ENCODE data around the gene PRUNE2.

Gene PRUNE2

DNA sequence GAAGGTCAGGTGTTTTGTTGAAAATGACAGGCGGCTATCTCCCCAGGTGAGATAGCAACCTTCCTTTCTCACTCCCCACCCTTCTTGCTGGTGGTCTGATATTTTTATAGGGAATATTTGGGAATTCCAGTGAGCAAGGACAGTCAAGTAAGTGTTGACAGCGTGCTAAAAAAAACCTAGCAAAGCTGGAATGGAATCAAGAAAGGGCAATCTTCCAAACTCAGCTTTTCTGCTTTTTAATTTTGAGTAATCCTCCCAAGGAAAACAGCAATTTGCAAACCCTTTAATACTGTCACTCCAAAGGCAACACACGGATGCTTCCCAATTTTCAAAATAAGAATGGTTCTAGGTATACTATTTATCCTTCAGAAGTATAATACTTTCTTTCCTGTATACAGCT, 285.3 kb downstream of the PRUNE2 start:
- no peak for DNase-seq

GRCh38 chr9:76619640-76620039, 286.3 kb downstream of the PRUNE2 start:
- DNase-seq, result no peak

DNA sequence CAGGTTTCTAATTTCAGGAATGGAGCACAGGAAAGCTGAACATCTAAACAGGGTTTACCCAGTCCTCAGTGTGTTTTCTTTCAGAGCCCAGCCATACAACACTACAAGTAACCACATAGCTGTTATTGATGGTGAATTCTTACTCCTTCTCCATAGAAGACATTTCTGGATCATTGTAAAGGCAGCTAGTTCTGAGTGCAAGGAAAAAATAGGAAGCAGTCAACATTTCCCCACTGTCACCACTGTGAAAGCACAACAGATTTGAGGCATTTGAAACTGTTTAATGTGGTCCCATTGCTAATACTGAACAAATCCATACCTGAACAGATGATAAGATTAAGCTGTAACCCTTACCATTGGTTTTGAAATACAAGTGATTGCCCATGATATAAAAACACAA, 286.7 kb downstream of the PRUNE2 start:
- no peak for DNase-seq

DNA sequence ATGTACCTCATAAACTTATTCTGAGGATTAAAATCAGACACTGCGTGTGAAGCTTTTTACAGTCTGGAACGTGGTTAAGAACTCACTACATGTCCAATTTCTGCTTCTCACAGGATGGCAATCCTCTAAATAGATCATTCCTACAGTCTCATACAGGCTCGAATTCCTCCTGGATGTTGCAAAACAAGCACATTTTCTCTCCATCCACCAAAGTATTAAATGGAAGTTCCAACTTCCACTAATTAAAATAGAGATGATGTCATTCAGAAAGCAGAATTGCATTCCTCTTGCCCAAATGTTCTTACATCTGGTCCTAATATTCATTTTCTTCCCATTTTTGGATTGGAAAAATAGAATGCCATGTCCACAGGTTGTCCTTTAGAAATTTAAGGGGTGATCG, 287.2 kb downstream of the PRUNE2 start:
- no peak for DNase-seq

DNA sequence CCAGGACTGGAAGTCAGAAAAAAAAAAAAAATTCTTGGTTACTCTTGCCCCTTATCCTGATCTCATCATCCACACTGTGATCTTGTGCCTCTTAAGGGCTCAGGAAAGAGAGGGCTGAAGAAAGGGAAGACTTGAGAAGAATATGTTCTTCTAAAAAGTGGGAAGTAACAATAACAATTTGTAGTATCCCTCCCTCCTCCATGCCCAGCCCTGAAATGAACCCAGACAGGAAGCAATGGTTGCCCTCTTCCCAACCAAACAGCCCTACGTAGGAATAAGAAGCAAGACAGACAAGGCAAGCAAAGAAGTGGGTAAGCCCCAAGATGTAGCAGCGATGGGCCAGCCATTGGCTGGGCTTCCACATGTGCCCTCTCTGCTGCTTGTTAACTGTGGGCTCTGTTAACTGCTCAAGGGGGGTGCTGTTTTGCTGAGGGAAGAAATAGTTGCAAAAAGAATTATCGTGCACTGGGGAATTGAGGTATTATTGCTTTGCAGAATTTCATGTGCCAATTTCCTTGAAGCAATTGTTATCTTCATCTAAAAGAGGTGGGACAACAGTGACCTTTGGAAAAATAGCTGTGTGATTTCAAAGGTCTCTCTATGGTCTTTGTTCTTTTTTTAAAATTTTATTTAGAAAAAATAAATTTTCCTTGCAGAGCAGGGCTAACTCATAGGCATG, 288.3 kb downstream of the PRUNE2 start:
- no peak for DNase-seq

- no peak for DNase-seq
Measured at GRCh38 chr9:76616780-76617179, 289.1 kb downstream of the PRUNE2 start.

DNA sequence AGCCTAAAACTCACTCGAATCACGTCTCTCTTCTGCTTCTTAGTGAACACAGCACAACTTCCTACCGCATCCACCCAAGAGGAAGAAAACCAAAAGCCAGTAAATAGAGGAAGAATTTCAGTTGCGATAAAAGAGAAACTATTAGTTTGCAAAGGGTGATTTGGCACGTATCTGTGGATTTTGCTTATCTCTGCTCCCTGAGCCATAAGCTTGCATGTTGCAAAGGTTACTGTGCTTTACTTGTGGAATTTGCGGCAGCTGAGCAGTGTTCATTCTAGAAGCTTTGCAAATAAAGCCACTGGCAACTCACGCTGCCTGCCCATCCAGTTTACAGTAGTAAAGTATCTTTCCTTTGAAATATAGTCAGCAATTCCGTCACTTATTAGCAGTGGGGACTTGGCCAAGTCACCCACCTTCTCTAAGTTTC, 290.7 kb downstream of the PRUNE2 start:
- no peak for DNase-seq

DNA sequence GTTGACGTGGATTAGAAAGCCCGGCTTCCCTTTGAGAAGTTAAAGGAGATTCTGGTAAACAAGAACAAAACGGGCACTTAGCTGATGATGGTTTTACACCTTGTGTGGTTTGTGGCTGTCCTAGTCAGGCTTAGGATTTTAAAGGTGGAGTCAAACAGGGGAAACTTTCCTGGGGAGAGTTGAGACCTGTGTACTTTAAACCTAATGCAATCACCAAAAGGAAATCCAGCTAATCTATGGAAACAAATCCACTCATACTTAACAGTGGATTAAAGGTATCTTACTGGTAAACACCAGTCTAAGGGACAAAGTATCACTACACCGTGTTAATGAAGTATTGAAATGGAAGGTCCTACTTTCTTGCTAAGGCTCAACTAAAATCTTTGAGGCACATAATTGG, 291.9 kb downstream of the PRUNE2 start:
- DNase-seq, result no peak

DNA sequence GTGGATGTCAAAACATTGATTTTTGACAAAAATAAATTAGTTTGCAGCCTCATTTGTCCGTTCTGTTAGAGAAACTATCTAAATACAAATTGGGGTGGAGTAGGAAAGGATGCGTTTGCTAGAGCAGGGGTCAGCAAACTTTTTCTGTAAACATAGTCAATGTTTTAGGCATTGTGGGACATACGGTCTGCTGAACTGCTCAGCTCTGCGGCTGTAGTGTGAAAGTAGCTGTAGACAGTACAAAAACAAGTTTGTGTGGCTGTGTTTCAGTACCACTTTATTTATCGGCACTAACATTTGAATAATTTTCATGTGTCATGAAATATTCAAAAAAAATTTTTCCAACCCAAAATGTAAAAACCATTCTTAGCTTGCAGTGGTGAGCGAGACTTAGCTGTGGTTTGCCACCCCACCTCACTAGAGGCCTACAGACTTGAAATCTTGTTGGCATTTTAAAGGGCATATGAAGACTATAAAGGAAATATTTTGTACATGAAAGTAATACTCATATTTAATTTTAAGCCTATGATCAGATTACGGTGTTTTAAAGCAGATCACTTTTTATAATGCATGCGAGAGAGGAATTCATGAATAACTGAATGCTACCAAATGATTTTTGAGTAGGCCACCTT, 292.6 kb downstream of the PRUNE2 start:
- no peak for DNase-seq

GRCh38 chr9:76610011-76610352, 295.9 kb downstream of the PRUNE2 start:
- DNase-seq, result no peak

DNA sequence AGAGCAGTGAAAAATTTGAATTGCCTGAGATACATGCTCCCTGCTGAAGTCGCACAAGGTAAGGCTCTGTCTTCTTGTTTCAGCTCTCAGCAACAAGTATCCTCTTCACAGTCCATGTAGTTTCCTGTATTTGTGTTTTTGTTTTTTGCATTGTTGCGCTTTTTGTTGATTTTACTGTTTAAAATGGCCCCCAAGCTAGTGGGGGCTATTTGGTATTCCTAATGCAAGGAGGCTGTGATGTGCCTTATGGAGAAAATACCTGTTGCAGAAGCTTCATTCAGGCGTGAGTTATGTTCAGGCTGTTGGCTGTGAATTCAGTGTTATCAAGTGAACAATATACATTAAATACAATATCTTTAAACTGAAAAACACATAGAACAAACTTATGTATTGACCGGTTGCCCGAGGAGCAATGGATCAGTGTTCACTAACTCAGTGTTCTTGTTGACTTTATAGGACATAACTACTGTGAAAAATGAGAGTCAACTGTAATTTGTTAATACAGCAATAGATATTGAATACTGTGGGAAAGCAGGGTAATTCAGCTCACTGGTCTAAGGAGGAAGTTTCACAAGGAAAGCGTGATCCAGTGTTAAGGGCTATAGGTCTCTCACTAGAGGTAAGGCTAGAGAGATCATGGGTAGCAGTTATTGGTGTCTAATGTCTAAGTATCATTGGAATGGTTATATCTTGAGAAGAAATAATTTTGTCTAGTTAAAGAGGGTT, 296.5 kb downstream of the PRUNE2 start:
- DNase-seq, result no peak

- no peak for DNase-seq
Measured at GRCh38 chr9:76608575-76609273, 297.2 kb downstream of the PRUNE2 start.

- no peak for DNase-seq
Measured at GRCh38 chr9:76607730-76608436, 298.0 kb downstream of the PRUNE2 start.

GRCh38 chr9:76605321-76605900, 300.5 kb downstream of the PRUNE2 start:
- DNase-seq, result no peak

DNA sequence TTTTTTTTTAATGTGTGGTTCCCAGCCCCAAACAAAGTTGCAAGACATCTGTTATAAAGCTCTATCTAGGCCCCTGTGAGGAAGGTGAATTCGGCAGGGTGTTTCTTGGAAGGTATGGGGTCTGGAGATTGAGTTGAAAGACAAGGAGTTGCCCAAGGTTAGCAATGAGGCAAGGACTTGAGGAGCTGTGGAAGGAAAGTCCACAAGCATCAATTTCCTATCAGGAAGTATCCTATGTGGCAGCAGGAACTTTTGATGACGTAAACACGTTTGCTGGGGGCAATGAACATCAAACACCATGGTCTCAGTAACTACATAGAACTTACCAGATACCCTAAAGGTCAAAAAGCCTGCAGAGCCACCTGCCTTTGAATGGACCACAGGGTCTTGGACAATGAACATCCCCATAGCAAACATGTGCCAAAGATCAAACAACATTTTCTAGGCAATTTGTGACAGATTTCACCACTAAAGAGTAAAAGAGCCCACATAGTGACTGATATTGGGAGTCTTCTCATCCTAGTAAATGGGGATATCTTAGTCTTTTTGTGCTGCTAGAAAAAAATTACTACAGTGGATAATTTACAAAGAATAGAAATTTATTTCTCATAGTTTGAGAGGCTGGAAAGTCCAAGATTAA, 301.9 kb downstream of the PRUNE2 start:
- DNase-seq, result no peak

GRCh38 chr9:76603448-76603895, 302.4 kb downstream of the PRUNE2 start:
- DNase-seq, result no peak

- DNase-seq, result no peak
Measured at GRCh38 chr9:76602199-76602598, 303.7 kb downstream of the PRUNE2 start.

DNA sequence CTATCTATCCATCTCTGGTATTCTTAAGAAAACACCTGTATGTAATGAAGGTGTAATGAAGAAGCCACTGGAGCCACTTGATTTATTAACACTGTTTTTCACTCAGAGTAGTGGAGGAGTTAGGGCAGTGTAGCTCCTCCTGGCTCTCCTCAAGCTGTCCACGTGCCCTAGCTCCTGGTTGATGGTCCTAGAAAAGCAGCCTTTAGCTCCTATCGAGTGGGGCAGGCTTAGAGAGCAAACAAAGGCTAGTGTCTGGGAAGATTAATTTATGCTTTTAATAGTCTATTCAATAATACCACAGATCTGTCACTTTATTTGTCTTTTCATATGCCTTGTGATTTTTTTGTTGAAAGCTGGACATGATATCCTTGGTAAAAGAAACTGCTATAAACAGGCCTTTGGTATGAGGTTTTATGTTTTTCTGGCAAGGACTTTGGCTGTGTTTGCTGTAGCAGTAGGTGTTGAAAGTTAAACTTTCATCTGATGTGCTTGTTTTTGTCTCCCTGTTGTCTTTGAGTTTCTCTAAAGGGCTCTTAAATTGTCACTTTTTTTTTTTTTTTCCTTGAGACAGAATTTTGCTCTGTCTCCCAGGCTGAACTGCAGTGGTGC, 305.8 kb downstream of the PRUNE2 start:
- peak; percentile 6 for DNase-seq

GRCh38 chr9:76598981-76599380, 306.9 kb downstream of the PRUNE2 start:
- DNase-seq, result no peak

DNA sequence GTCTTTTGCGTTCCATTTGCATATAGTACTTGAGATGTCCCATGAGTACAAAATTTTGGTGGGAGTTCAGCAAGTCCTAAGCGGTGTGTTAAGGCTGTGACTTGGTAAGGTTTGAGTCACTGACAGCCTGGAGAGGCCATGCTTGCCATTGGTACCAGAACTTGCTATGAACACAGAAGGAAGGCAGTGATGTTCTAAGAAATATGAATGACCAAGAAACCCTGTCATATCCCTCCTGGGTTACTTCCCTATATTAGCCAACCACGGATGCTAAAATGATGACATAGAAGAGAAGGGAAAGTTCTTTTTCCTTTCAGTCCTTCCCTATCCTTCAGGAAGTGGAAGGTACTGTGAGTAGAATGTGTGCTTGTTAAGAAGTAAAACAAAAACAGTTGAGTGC, 310.3 kb downstream of the PRUNE2 start:
- no peak for DNase-seq

- DNase-seq, result no peak
Measured at GRCh38 chr9:76594764-76595424, 311.0 kb downstream of the PRUNE2 start.

Data from DMS79 treated with DMSO at 0.1 percent for 48 hours (cell line).